MCF 10A (cell line): ENCODE results near the gene COQ7. TPM values are rescaled to one million over a fixed set of nuclear protein-coding genes. Genes with fewer than 3 reads are reported as not detected.
A peak's percentile ranks its signal among the peaks of the same experiment; 100 is the strongest.

Experiments used
- BruUV-seq: library from RNA; stranded (reverse); fragments of 400-500 nt; replicated peaks from 2 replicates; lab custom pipeline; 2021; lab: Mats Ljungman, UMichigan
- CTCF ChIA-PET: fragments of 300-600 bp; sonication (Branson Sonifier 250); formaldehyde crosslinking; extraction: SDS; loops from one replicate; lab custom pipeline; 2021; ENCODE audit warnings: antibody characterized with exemption, inconsistent platforms; lab: Yijun Ruan, JAX
- POLR2A ChIA-PET: fragments of 300-600, 350-650 bp; sonication (Branson Sonifier 250); formaldehyde crosslinking; extraction: SDS; loops from one replicate; lab custom pipeline; 2020; ENCODE audit warnings: antibody characterized with exemption, inconsistent platforms; lab: Yijun Ruan, JAX
- DNase-seq: peaks from one replicate; pipeline ENCODE4 v3.0.0-alpha.2; 2018; ENCODE audit not compliant: unreplicated experiment
- H3K27ac Mint-ChIP-seq: one replicate; pipeline ENCODE4 v1.8.0; 2022; ENCODE audit warnings: mild to moderate bottlenecking, low read depth, mixed read lengths; ENCODE audit not compliant: unreplicated experiment
- H3K27me3 Mint-ChIP-seq: one replicate; pipeline ENCODE4 v1.8.0; 2022; ENCODE audit warnings: mixed read lengths; ENCODE audit not compliant: insufficient read depth, unreplicated experiment
- H3K36me3 Mint-ChIP-seq: one replicate; pipeline ENCODE4 v1.8.0; 2022; ENCODE audit warnings: mild to moderate bottlenecking, moderate library complexity, mixed read lengths; ENCODE audit not compliant: insufficient read depth, unreplicated experiment
- H3K4me1 Mint-ChIP-seq: one replicate; pipeline ENCODE4 v1.8.0; 2022; ENCODE audit warnings: mixed read lengths; ENCODE audit not compliant: insufficient read depth, unreplicated experiment
- H3K4me3 Mint-ChIP-seq: one replicate; pipeline ENCODE4 v1.8.0; 2022; ENCODE audit warnings: mild to moderate bottlenecking, moderate library complexity, mixed read lengths; ENCODE audit not compliant: unreplicated experiment
- H3K9me3 Mint-ChIP-seq: one replicate; pipeline ENCODE4 v1.8.0; 2022; ENCODE audit warnings: mixed read lengths; ENCODE audit not compliant: unreplicated experiment
- CTCF ChIP-seq: fragments of 200-600 bp; IDR thresholded peaks from one replicate; pipeline ENCODE4 v1.8.0; 2022; ENCODE audit warnings: antibody characterized with exemption, mild to moderate bottlenecking; ENCODE audit not compliant: unreplicated experiment
- intact Hi-C: fragments of 100-400 bp; cut with micrococcal nuclease; formaldehyde crosslinking; loops from 2 replicates; pipeline ENCODE4 v1.14.1; 2022
- total RNA-seq: library from RNA; stranded (reverse); gene quantifications from 2 replicates; pipeline ENCODE4 v1.2.3, GENCODE V29; 2022

COQ7 gene
- total RNA-seq, 1 experiment from 2014 or later = 21.4 TPM

- CTCF ChIA-PET = interaction anchor here (1.0 to 1.7 kb wide), 3 partner anchors 9 to 293 kb away, joined by 3 to 12 read pairs (median 6); no protein-coding TSS in a partner anchor
- peak; percentile 78 for DNase-seq
- Mint-ChIP-seq H3K27me3 (no peaks in the 10 kb centered on the region), H3K36me3 (no peaks in the 10 kb centered on the region), H3K4me1 (peaks cover 23% of the 10 kb centered on the region), H3K27ac (peak overlapping the region; percentile 57), H3K4me3 (no peak overlapping the region), H3K9me3 (no peaks in the 10 kb centered on the region)
- BruUV-seq = no TSS peak
- TF ChIP-seq CTCF = no peak
- POLR2A ChIA-PET = interaction anchor here (0.6 to 2.0 kb wide), 3 partner anchors 9 to 94 kb away, joined by 3 to 6 read pairs (median 3); partner anchors contain the start of gene ITPRIPL2
- intact Hi-C loops = no loop called here
Measured at GRCh38 chr16:19095654-19096053, 28.2 kb downstream of the COQ7 start.

GRCh38 chr16:19098173-19098572 lies 30.8 kb downstream of the COQ7 start:
- no peak overlapping the region for H3K4me3 Mint-ChIP-seq
- H3K27ac Mint-ChIP-seq = no peak overlapping the region
- intact Hi-C loops = no loop called here
- no TSS peak for BruUV-seq
- TF ChIP-seq CTCF = no peak
- no peaks in the 10 kb centered on the region for H3K9me3 Mint-ChIP-seq
- H3K36me3 Mint-ChIP-seq = no peaks in the 10 kb centered on the region
- H3K27me3 Mint-ChIP-seq = no peaks in the 10 kb centered on the region
- POLR2A ChIA-PET = interaction anchor here (1.1 kb wide), 1 partner anchor 12 kb away, joined by 4 read pairs; no protein-coding TSS in a partner anchor
- CTCF ChIA-PET = interaction anchor here (0.5 to 1.6 kb wide), 4 partner anchors 10 to 69 kb away, joined by 3 to 4 read pairs (median 4); no protein-coding TSS in a partner anchor
- peaks cover under 1% of the 10 kb centered on the region for H3K4me1 Mint-ChIP-seq
- no peak for DNase-seq

- Mint-ChIP-seq H3K27me3 (no peaks in the 10 kb centered on the region), H3K9me3 (no peaks in the 10 kb centered on the region), H3K36me3 (peaks cover 5% of the 10 kb centered on the region), H3K4me1 (peaks cover 2% of the 10 kb centered on the region), H3K27ac (no peak overlapping the region), H3K4me3 (no peak overlapping the region)
- TF ChIP-seq CTCF = no peak
- DNase-seq = no peak
- BruUV-seq = no TSS peak
- ChIA-PET POLR2A (interaction anchor here (3.1 kb wide), 1 partner anchor 11 kb away, joined by 12 read pairs; the partner anchor contains the start of gene ITPRIPL2), CTCF (interaction anchor here (0.7 to 1.4 kb wide), 3 partner anchors 17 to 92 kb away, joined by 4 to 5 read pairs (median 4); no protein-coding TSS in a partner anchor)
- intact Hi-C loops = no loop called here
Measured at GRCh38 chr16:19102187-19102872, 34.9 kb downstream of the COQ7 start.

- no peaks in the 10 kb centered on the region for H3K27me3 Mint-ChIP-seq
- POLR2A ChIA-PET = interaction anchor here (0.6 to 1.8 kb wide), 2 partner anchors 10 to 274 kb away, joined by 3 to 6 read pairs; no protein-coding TSS in a partner anchor
- no peak for TF ChIP-seq CTCF
Measured at GRCh38 chr16:19104607-19105006, 37.2 kb downstream of the COQ7 start.

More at GRCh38 chr16:19104607-19105006, 37.2 kb downstream of the COQ7 start:
- no peaks in the 10 kb centered on the region for H3K9me3 Mint-ChIP-seq
- CTCF ChIA-PET = interaction anchor here (1.0 to 1.1 kb wide), 2 partner anchors 18 to 270 kb away, joined by 3 to 5 read pairs; no protein-coding TSS in a partner anchor
- no peak overlapping the region for H3K4me3 Mint-ChIP-seq
- H3K36me3 Mint-ChIP-seq = peaks cover 6% of the 10 kb centered on the region
- no peak overlapping the region for H3K27ac Mint-ChIP-seq
- no peak for DNase-seq
- peaks cover 9% of the 10 kb centered on the region for H3K4me1 Mint-ChIP-seq
- intact Hi-C loops = no loop called here
- no TSS peak for BruUV-seq
